SH-SY5Y (cell line): ENCODE measurements around the gene ARHGAP24.

Experiments
- GATA2 ChIP-seq: IDR thresholded peaks from 2 replicates; pipeline ENCODE4 v1.6.1; 2011; ENCODE audit warnings: mild to moderate bottlenecking, low read depth, low read length
- GATA3 ChIP-seq: IDR thresholded peaks from 2 replicates; pipeline ENCODE4 v1.6.1; 2011; ENCODE audit warnings: low read depth, mild to moderate bottlenecking, low read length, moderate library complexity

ARHGAP24 gene

DNA sequence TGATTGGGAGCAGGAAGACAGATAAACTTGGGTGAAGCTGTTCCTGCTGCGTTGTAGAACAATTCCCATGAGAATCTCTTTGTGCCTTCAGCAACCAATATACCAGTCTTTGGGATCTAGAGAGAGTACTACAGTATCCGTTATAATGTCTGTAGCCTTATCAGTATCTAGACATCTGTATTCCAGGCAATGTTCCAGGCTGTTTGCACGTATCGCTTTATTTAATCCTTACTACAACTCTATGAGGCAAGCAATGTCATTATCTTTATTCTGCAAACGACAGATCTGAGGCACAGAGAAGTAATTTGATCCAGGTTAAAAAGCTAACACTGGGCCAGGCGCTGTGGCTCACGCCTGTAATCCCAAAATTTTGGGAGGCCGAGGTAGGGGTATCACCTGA is 251.6 kb downstream of the ARHGAP24 start:
- no peak for TF ChIP-seq GATA2
- no peak for TF ChIP-seq GATA3

DNA sequence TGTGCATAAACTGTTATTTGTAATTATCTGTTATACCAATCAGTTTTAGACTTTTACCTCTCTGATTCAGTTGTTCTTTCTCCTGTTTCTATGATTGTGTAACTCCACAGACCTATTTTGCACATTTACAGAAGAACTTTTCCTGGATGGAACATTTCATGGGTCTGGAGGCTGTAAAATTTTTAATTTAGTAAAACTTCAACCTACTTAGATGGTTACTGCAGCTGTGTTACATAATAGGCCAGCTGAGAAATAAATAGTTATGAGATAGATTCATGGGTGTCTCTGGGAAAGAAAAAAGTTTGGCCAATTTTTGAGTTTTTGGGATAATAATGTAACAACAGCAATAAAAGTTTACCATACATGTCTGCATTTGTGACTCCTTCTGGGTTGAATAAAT is 253.5 kb downstream of the ARHGAP24 start:
- TF ChIP-seq GATA3 (no peak), GATA2 (no peak)

- peak; percentile 91 for TF ChIP-seq GATA2
- no peak for TF ChIP-seq GATA3
These were observed 257.2 kb downstream of the ARHGAP24 start for GRCh38 chr4:85732124-85732523.

DNA sequence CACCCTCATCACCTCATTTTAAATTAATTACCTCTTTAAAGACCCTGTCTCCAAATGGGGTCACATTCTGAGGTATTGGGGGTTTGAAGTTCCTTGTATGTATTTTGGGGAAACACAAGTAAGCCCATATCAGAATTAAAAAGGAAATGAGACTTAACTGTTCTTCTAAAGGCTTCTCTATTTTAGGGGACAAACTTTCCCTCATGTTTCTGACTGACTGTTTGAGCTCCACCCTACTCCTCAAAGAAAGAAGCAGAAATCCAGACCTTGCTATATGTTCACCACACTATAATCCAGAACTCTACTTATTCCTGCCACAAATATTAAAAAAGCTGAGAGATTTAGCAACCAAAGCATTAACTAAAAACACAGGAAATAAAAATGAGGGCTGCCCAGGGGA is 258.8 kb downstream of the ARHGAP24 start:
- no peak for TF ChIP-seq GATA2
- TF ChIP-seq GATA3, result no peak

- peak; percentile 80; the same call in 1 of the 2 replicates for TF ChIP-seq GATA2
- TF ChIP-seq GATA3, result peak; percentile 79
These were observed 259.5 kb downstream of the ARHGAP24 start for GRCh38 chr4:85734424-85734831.

DNA sequence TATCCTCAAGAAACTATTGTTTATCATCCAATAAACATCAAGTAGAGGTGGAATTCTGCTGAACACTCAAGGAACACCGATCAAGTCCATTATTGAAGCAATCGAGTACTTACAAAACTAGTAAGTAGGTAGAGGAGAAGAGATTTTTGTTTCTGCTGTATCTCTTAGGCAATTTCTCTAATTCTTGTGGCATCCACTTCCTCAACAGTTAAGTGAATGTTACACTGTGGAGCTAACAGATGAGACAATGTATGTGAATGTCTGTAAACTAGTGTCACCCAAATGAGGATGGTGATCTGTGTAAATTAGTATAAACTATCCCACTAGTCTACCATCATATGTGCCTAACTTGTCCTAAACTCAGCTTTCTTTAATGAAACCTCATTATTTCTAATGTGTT is 261.6 kb downstream of the ARHGAP24 start:
- no peak for TF ChIP-seq GATA2
- no peak for TF ChIP-seq GATA3

DNA sequence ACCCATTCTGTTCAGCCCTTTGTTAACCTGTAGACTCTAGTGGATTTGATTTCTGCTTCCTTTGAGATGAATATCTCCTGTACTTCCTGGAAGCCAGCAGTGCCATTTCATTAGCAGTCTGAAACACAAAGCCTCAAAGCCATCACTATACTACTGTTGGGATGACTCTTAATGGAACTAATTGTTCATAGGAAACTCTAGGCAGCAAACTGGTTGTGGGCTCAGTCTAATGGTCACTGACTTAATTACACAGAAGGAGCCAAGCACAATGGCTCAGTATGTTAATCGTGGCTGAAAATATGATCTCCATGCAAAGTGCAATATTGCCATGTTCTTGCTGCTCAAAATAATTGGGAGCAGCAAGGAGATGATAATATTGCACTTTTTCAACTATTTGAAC is 262.3 kb downstream of the ARHGAP24 start:
- TF ChIP-seq GATA2 (no peak), GATA3 (no peak)

DNA sequence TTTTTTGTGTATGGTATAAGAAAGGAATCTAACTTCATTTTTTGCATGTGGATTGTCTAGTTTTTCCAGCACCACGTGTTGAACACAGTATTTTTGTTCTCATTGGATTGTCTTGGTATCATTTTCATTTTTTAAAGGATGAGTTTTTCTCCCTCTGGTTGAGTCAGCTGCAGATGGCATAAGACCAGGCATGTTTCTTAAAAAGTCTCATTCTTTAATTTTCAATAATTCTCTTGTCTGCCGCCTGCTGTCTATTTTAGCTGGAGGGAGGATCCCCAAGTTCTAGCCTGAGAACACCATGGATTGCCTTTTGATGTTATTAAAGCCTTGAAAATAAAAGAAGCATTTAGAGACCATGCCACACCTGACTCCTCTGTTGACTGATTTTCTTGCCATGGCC is 263.8 kb downstream of the ARHGAP24 start:
- TF ChIP-seq GATA2 (no peak), GATA3 (no peak)

GRCh38 chr4:85740431-85740861 is 265.5 kb downstream of the ARHGAP24 start:
- TF ChIP-seq GATA2 (no peak), GATA3 (no peak)

DNA sequence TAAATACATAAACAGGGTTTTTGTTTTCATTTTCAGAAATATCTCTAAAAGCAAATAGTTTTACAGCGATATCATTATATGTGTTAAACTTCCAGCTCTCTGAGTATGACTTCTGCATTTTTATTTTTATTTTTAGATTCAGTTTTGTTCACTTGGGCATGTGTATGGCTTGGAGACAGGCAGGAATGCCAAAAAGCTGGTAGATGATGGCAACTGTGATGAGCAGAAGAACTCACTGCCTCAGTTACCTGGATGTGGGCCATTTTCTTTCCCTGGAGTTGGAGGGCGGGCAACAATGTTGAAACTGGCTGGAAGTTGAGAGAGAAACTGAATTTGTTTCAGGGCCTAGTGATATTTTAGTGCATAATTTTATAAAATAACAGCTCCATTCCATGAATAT is 266.4 kb downstream of the ARHGAP24 start:
- TF ChIP-seq GATA2, result no peak

DNA sequence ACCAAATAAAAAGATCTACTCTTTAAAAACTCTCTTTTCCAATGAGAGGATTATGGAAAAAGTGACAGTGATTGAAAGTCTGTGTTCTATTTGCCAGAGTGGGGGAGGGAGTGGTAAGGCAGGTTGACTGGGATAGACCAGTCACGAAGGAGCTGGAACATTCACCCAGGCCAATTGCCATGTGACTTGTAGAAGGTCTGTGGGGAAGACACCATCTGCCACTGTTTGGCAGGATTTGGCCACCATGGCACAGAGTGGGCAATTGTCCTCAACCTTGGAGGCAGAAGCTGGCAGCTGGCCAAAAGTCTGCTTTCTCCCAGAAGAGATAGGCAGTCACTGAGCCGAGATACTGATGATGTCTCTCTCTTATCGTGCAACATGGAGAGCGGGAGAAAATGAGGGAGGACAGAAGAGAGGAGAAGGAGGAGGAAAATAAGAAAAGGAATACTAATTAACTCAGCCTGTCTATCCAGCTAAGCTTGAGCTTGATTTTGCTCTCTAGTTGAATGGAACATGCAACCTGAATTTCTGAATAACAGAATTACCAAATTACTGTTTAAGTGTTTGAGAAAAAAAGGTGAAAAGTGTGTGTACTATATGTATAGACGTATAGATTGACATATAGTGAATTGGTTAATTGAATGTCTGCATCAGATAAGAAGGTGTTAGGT is 267.1 kb downstream of the ARHGAP24 start:
- TF ChIP-seq GATA3, result no peak
- peak; percentile 68 for TF ChIP-seq GATA2

DNA sequence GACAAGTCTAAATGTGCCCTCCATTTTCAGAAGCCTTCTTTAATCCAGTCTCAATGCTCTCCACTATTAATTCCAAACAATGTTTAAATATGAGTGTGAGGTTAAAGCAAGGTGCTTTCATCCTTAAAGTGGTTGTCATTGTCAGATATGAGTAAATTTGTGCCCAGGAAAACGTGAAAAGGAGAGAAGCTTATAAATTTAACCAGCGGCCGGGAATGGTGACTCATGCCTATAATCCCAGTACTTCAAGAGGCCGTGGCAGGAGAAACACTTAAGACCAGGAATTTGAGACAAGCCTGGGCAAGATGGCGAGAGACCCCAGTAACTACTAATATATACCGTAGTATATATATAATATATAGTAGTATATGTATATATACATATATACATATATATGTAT is 270.0 kb downstream of the ARHGAP24 start:
- TF ChIP-seq GATA2 (no peak), GATA3 (no peak)

DNA sequence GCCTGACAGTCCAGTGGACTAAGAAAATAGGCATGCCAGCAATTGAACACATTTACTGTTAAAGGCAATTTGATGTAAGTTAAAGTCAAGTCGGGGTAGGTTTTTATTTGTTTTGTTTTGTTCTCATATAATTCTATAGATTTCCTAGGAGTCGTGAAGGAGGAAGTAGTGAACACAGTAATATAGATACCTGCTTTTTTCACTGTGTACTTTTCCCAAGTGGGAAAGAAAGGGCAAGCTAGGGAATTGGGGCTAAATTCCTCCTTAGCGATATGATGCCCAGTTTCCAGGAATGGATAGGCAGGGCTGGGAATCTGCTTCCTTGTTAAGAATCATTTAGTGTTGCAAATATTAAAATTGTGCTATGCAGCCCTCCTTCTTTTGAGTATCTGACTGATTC is 271.0 kb downstream of the ARHGAP24 start:
- TF ChIP-seq GATA3 (no peak), GATA2 (no peak)

DNA sequence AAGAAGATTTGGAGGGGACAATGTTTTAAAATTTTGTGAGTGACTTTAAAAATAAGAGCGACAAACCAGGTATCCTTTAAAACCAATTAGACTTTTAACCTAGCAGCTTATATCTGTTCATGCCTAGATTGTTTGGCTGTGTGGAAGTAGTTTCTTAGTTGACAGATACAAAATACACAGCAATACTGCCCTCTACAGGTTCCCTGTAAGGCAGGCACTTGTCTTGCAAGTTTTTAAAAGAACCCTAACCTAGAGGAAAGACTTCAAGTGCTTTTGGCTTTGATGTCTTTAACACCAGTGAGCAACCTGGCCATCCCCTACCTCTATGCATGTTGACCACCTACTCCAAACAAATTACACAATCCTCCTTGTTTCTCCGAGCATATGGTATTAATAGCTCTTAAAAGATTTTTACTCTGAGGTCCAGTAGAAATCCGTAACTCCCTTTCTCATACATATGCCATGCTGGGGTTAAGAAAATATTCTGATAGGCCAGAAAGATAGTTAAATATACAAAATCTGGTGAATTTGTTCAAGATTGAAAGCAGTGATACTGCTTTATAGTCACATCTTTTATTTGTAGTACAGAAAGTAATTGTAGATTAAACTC is 273.0 kb downstream of the ARHGAP24 start:
- TF ChIP-seq GATA3, result no peak
- no peak for TF ChIP-seq GATA2

DNA sequence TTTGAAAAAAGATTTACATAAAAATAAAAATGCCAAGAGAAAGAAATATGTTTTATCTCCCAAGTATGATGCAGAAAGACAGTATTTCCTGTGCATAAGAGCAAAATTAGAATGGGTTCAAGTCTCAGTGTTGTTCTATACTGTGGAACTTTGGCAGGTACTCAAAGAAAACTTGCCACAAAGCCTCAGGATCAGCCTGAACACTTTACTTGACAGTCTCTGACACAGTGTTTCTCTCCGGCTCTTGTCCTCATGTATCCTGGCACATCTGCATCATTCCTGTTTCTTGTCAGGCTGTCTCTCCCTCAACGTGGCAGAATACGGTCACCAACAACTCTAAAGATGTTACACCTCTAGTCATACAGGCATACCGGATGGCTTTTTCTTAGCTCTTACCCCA is 273.7 kb downstream of the ARHGAP24 start:
- TF ChIP-seq GATA2, result no peak

DNA sequence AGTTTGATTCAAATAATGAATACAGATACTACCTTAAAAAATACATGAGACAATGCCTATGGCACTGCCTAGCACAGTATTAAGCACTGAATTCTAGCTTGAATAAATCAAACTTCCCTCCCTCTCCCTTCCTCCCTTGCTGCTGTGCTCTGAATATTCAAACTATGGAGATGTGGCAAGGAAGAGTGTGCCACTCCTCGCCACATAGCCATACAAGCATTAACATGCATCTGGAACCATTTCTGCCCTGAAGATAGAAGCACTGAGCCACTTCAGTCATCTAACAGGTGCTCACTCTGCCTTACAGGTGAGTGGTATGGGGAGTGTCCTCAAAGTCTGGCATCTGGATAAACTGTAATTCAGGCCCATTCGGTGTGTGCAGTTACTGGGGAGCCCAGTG is 276.9 kb downstream of the ARHGAP24 start:
- TF ChIP-seq GATA2 (no peak), GATA3 (no peak)

GRCh38 chr4:85755285-85755684 is 280.3 kb downstream of the ARHGAP24 start:
- no peak for TF ChIP-seq GATA3
- TF ChIP-seq GATA2, result no peak

DNA sequence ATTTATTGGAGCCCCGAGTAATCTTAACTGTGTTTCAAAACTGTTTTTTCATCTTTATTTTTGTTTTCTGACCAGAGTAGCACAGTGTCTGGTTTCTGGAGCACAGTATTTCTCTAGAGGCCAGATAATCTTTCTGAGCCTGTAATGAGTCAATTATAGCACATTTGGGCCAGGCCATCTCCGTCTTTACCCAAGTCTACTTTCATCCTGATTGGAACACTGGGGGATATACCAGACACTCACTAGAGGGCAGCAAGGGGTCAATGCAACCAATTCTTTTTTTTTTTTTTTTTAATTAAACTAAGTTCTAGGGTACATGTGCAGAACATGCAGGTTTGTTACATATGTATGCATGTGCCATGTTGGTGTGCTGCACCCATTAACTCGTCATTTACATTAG is 282.0 kb downstream of the ARHGAP24 start:
- TF ChIP-seq GATA3, result no peak
- no peak for TF ChIP-seq GATA2
